ENCODE data around the gene EDNRB. TPM values are rescaled to one million over a fixed set of nuclear protein-coding genes. Genes with fewer than 3 reads are reported as not detected.

EDNRB gene
- total RNA-seq, 1 experiment from 2014 or later = 0.22 TPM

GRCh38 chr13:77898097-77898496 is 20.5 kb downstream of the EDNRB start:
- TF ChIP-seq EZH2phosphoT487 (IDR thresholded peaks at IDR 0.05; ENCODE audit: borderline replicate concordance) = no peak
- RAD21 ChIA-PET (ENCODE audit: low non-redundant PET in 1 of 2, low total read pairs in 2 of 2, uncharacterized antibody in 2 of 2, unreplicated experiment in 2 of 2) = no interaction called here
- Histone ChIP-seq H4K20me1 (ENCODE audit: insufficient read depth) (no peaks in the 10 kb centered on the region), H3K9ac (ENCODE audit: low read length) (no peak overlapping the region), H3K4me2 (ENCODE audit: low read length) (no peak overlapping the region), H3K4me1 (ENCODE audit: control insufficient read depth in 1 of 2, insufficient read depth in 2 of 2, low read length in 2 of 2) (no peaks in the 10 kb centered on the region), H3K27ac (ENCODE audit: low read depth, low read length) (no peak overlapping the region), H3K36me3 (ENCODE audit: control insufficient read depth in 1 of 2, insufficient read depth in 2 of 2, low read length in 2 of 2) (no peaks in the 10 kb centered on the region), H3K27me3 (ENCODE audit: insufficient read depth, low read length) (no peaks in the 10 kb centered on the region), H3K9me2 (ENCODE audit: insufficient read depth) (no peaks in the 10 kb centered on the region), H3K79me2 (ENCODE audit: insufficient read depth, low read length) (no peaks in the 10 kb centered on the region), H3K4me3 (replicated peaks in 1 of 2; ENCODE audit: low read depth in 1 of 2, low read length in 2 of 2) (no peak overlapping the region), H3K9me3 (ENCODE audit: control insufficient read depth in 1 of 2, insufficient read depth in 1 of 2, low read depth in 1 of 2, low read length in 2 of 2) (peaks cover 0 to 12% of the 10 kb centered on the region in 2 experiments; a peak in 3 of 4 replicates), H2AFZ (ENCODE audit: low read depth, low read length, poor library complexity, severe bottlenecking) (no peak overlapping the region)
- BruUV-seq (replicated peaks) = no TSS peak
- CTCF ChIA-PET = no interaction called here
- no peak for DNase-seq (ENCODE audit: low read depth, low spot score)
- ATAC-seq = no peak
- POLR2A ChIA-PET = interaction anchor here (1.0 kb wide), 1 partner anchor 13 kb away, joined by 4 read pairs; no protein-coding TSS in a partner anchor
- intact Hi-C loops (cut with micrococcal nuclease) = no loop called here

- BruUV-seq (replicated peaks) = no TSS peak
- Histone ChIP-seq H4K20me1 (ENCODE audit: insufficient read depth) (no peaks in the 10 kb centered on the region), H3K9me3 (ENCODE audit: control insufficient read depth in 1 of 2, insufficient read depth in 1 of 2, low read depth in 1 of 2, low read length in 2 of 2) (peaks cover 0 to 7% of the 10 kb centered on the region in 2 experiments; a peak in 3 of 4 replicates), H3K79me2 (ENCODE audit: insufficient read depth, low read length) (no peaks in the 10 kb centered on the region), H3K27me3 (ENCODE audit: insufficient read depth, low read length) (no peaks in the 10 kb centered on the region), H3K4me2 (ENCODE audit: low read length) (no peak overlapping the region), H2AFZ (ENCODE audit: low read depth, low read length, poor library complexity, severe bottlenecking) (no peak overlapping the region), H3K9ac (ENCODE audit: low read length) (no peak overlapping the region), H3K4me3 (replicated peaks in 1 of 2; ENCODE audit: low read depth in 1 of 2, low read length in 2 of 2) (no peak overlapping the region), H3K27ac (ENCODE audit: low read depth, low read length) (no peak overlapping the region), H3K9me2 (ENCODE audit: insufficient read depth) (no peaks in the 10 kb centered on the region), H3K4me1 (ENCODE audit: control insufficient read depth in 1 of 2, insufficient read depth in 2 of 2, low read length in 2 of 2) (no peaks in the 10 kb centered on the region), H3K36me3 (ENCODE audit: control insufficient read depth in 1 of 2, insufficient read depth in 2 of 2, low read length in 2 of 2) (no peaks in the 10 kb centered on the region)
- POLR2A ChIA-PET = no interaction called here
- no peak for DNase-seq (ENCODE audit: low read depth, low spot score)
- CTCF ChIA-PET = no interaction called here
- TF ChIP-seq POLR2AphosphoS5 (IDR thresholded peaks at IDR 0.05; ENCODE audit: low read depth, low read length) (no peak), SRF (IDR thresholded peaks at IDR 0.05; ENCODE audit: low read depth) (no peak), ZNF274 (IDR thresholded peaks at IDR 0.05; ENCODE audit: low read depth, low read length) (no peak), YY1 (IDR thresholded peaks at IDR 0.05; ENCODE audit: extremely low read depth, insufficient replicate concordance, low read depth, low read length) (no peak), EZH2 (IDR thresholded peaks at IDR 0.05) (no peak), SP1 (IDR thresholded peaks at IDR 0.05; ENCODE audit: low read depth) (no peak), CEBPB (IDR thresholded peaks at IDR 0.05; ENCODE audit: low read depth) (no peak), POLR2A (IDR thresholded peaks at IDR 0.05; ENCODE audit: borderline replicate concordance, extremely low read depth, insufficient read depth, insufficient read length) (no peak), ATF3 (IDR thresholded peaks at IDR 0.05) (no peak)
- ATAC-seq = no peak
- RAD21 ChIA-PET (ENCODE audit: low non-redundant PET in 1 of 2, low total read pairs in 2 of 2, uncharacterized antibody in 2 of 2, unreplicated experiment in 2 of 2) = no interaction called here
- intact Hi-C loops (cut with micrococcal nuclease) = no loop called here
Observed at GRCh38 chr13:77896977-77897376, 21.7 kb downstream of the EDNRB start.

Measured in HCT116 (cell line).